Astrocyte (in vitro differentiated cells and primary cell): ENCODE results near the gene TULP4. TPM values are rescaled to one million over a fixed set of nuclear protein-coding genes. Genes with fewer than 3 reads are reported as not detected.
"Not testable (repeated sequence)": the region's sequence is repeated elsewhere in the genome, so short reads cannot be mapped to it uniquely, and the experiment has no call there.

ENCODE experiments used
- DNase-seq: peaks from one replicate; pipeline ENCODE4 v3.0.0-alpha.2; 2010; ENCODE audit warnings: low read depth
- FAIRE-seq: peaks from 2 replicates; lab custom pipeline; 2011; peaks lifted over from hg19 to GRCh38; lab: Jason Lieb, UNC
- H2AFZ ChIP-seq: 2 replicates; pipeline ENCODE4 v1.6.0; 2012; ENCODE audit warnings: low read depth, low read length, inconsistent platforms
- H3K27ac ChIP-seq: 2 replicates; pipeline ENCODE4 v1.5.1; 2011; ENCODE audit warnings: low read depth, low read length, inconsistent platforms
- H3K27me3 ChIP-seq: 2 replicates; pipeline ENCODE4 v1.6.0; 2011; ENCODE audit warnings: low read length, inconsistent platforms; ENCODE audit not compliant: insufficient read depth
- H3K36me3 ChIP-seq: 2 replicates; pipeline ENCODE4 v1.5.1; 2011; ENCODE audit warnings: low read length, inconsistent platforms; ENCODE audit not compliant: insufficient read depth
- H3K4me1 ChIP-seq: 2 replicates; pipeline ENCODE4 v1.5.1; 2011; ENCODE audit warnings: low read length, inconsistent platforms; ENCODE audit not compliant: insufficient read depth
- H3K4me2 ChIP-seq: 2 replicates; pipeline ENCODE4 v1.6.0; 2012; ENCODE audit warnings: low read length, inconsistent platforms
- H3K4me3 ChIP-seq: 2 replicates; pipeline ENCODE4 v1.5.1; 2011; ENCODE audit warnings: low read depth, mild to moderate bottlenecking, low read length, inconsistent platforms; ENCODE audit not compliant: insufficient read depth
- H3K79me2 ChIP-seq: 2 replicates; pipeline ENCODE4 v1.6.0; 2012; ENCODE audit warnings: mild to moderate bottlenecking, low read length, inconsistent platforms; ENCODE audit not compliant: insufficient read depth
- H3K9ac ChIP-seq: 2 replicates; pipeline ENCODE4 v1.6.0; 2012; ENCODE audit warnings: mild to moderate bottlenecking, low read length, inconsistent platforms
- H3K9me3 ChIP-seq: 2 replicates; pipeline ENCODE4 v1.5.1; 2012; ENCODE audit warnings: low read depth, mild to moderate bottlenecking, low read length, inconsistent platforms; ENCODE audit not compliant: insufficient read depth
- H4K20me1 ChIP-seq: 2 replicates; pipeline ENCODE4 v1.6.0; 2012; ENCODE audit warnings: low read length, inconsistent platforms; ENCODE audit not compliant: insufficient read depth
- H3K27ac Mint-ChIP-seq: one replicate; pipeline ENCODE4 v1.8.0; 2021; ENCODE audit warnings: mild to moderate bottlenecking, mixed read lengths; ENCODE audit not compliant: unreplicated experiment
- H3K27me3 Mint-ChIP-seq: one replicate; pipeline ENCODE4 v1.8.0; 2021; ENCODE audit warnings: low read depth, mixed read lengths; ENCODE audit not compliant: unreplicated experiment
- H3K36me3 Mint-ChIP-seq: one replicate; pipeline ENCODE4 v1.8.0; 2021; ENCODE audit warnings: low read depth, mixed read lengths; ENCODE audit not compliant: unreplicated experiment
- H3K4me1 Mint-ChIP-seq: one replicate; pipeline ENCODE4 v1.8.0; 2021; ENCODE audit warnings: low read depth, mixed read lengths; ENCODE audit not compliant: unreplicated experiment
- H3K4me3 Mint-ChIP-seq: one replicate; pipeline ENCODE4 v1.8.0; 2021; ENCODE audit warnings: mild to moderate bottlenecking, moderate library complexity, mixed read lengths; ENCODE audit not compliant: unreplicated experiment
- H3K9me3 Mint-ChIP-seq: one replicate; pipeline ENCODE4 v1.8.0; 2021; ENCODE audit warnings: mild to moderate bottlenecking, mixed read lengths; ENCODE audit not compliant: unreplicated experiment
- CTCF ChIP-seq: IDR thresholded peaks from 2 replicates; pipeline ENCODE4 v1.5.1; 2011; ENCODE audit warnings: low read depth, mild to moderate bottlenecking, inconsistent platforms, low read length, moderate library complexity; ENCODE audit not compliant: insufficient read depth
- EZH2 ChIP-seq: IDR thresholded peaks from 2 replicates; pipeline ENCODE4 v1.6.1; 2012; ENCODE audit warnings: mild to moderate bottlenecking, low read length, inconsistent platforms; ENCODE audit not compliant: insufficient read depth
- total RNA-seq: library from RNA; stranded (reverse); gene quantifications from 2 replicates; pipeline ENCODE4 v1.2.1, GENCODE V29; 2021

TULP4 gene
- total RNA-seq, 1 donor from 2014 or later = 91.2 TPM

- Mint-ChIP-seq H3K27ac (peak overlapping the region; percentile 55), H3K36me3 (peaks cover 13% of the 10 kb centered on the region), H3K9me3 (peaks cover 1% of the 10 kb centered on the region), H3K4me1 (peaks cover 15% of the 10 kb centered on the region), H3K27me3 (no peaks in the 10 kb centered on the region), H3K4me3 (no peak overlapping the region)
- Histone ChIP-seq H3K4me3 (no peak overlapping the region), H3K27me3 (no peaks in the 10 kb centered on the region), H3K9ac (peak overlapping the region; percentile 10), H2AFZ (no peak overlapping the region), H4K20me1 (peaks cover 3% of the 10 kb centered on the region), H3K36me3 (no peaks in the 10 kb centered on the region), H3K9me3 (no peaks in the 10 kb centered on the region), H3K79me2 (no peaks in the 10 kb centered on the region), H3K4me1 (peaks cover 17% of the 10 kb centered on the region), H3K4me2 (peak overlapping the region; percentile 17), H3K27ac (peak overlapping the region; percentile 32)
- peak; percentile 74 for DNase-seq
- TF ChIP-seq CTCF (no peak), EZH2 (no peak)
- FAIRE-seq = no peak
Measured at GRCh38 chr6:158475344-158476302, 163.4 kb downstream of the TULP4 start.

- H2AFZ ChIP-seq = no peak overlapping the region
- TF ChIP-seq EZH2 (no peak), CTCF (no peak)
- H3K9ac ChIP-seq = no peak overlapping the region
- FAIRE-seq = no peak
- H3K36me3 ChIP-seq = no peaks in the 10 kb centered on the region
- no peak overlapping the region for H3K27ac ChIP-seq
- H3K4me1 Mint-ChIP-seq = peaks cover 15% of the 10 kb centered on the region
- no peak for DNase-seq
- no peak overlapping the region for H3K27ac Mint-ChIP-seq
- H3K27me3 ChIP-seq = no peaks in the 10 kb centered on the region
- H3K27me3 Mint-ChIP-seq = no peaks in the 10 kb centered on the region
- peaks cover 15% of the 10 kb centered on the region for H3K36me3 Mint-ChIP-seq
- peaks cover 3% of the 10 kb centered on the region for H4K20me1 ChIP-seq
- H3K4me3 Mint-ChIP-seq = no peak overlapping the region
- no peaks in the 10 kb centered on the region for H3K79me2 ChIP-seq
- no peak overlapping the region for H3K4me2 ChIP-seq
- H3K9me3 ChIP-seq = no peaks in the 10 kb centered on the region
- peaks cover 1% of the 10 kb centered on the region for H3K9me3 Mint-ChIP-seq
- H3K4me1 ChIP-seq = peaks cover 19% of the 10 kb centered on the region
- H3K4me3 ChIP-seq = no peak overlapping the region
Measured at GRCh38 chr6:158476389-158476788, 164.1 kb downstream of the TULP4 start.

- not testable (repeated sequence) for H3K27me3 Mint-ChIP-seq, H3K4me3 ChIP-seq, H3K9me3 Mint-ChIP-seq, H4K20me1 ChIP-seq, H3K27ac ChIP-seq, H3K79me2 ChIP-seq, H3K9me3 ChIP-seq, H3K36me3 ChIP-seq, H3K4me3 Mint-ChIP-seq, H3K27ac Mint-ChIP-seq, FAIRE-seq, H3K27me3 ChIP-seq, H2AFZ ChIP-seq, H3K9ac ChIP-seq, DNase-seq, H3K4me2 ChIP-seq
- H3K4me1 ChIP-seq = peaks cover 32% of the 10 kb centered on the region
- H3K36me3 Mint-ChIP-seq = peaks cover 15% of the 10 kb centered on the region
- peaks cover 29% of the 10 kb centered on the region for H3K4me1 Mint-ChIP-seq
Measured at GRCh38 chr6:158477722-158478121, 165.5 kb downstream of the TULP4 start.
